Natural killer cell (primary cell): ENCODE results near the gene FTSJ3. TPM values are rescaled to one million over a fixed set of nuclear protein-coding genes. Genes with fewer than 3 reads are reported as not detected.
A peak's percentile ranks its signal among the peaks of the same experiment; 100 is the strongest.
"Not testable (repeated sequence)": the region's sequence is repeated elsewhere in the genome, so short reads cannot be mapped to it uniquely, and the experiment has no call there.

Experiments used
- ATAC-seq, 3 donors: fragments of 150-1000 bp in 2 of 3; fragments of 200-7000 bp in 1 of 3; cut with Tn5 transposase; 1 replicate in 1 of 3; 2 replicates in 2 of 3; pipeline ENCODE4 v1.10.0; 2021; ENCODE audit warnings: mild to moderate bottlenecking in 2 of 3, moderate library complexity in 2 of 3
- DNase-seq, 2 donors: peaks; one replicate each; pipeline versions ENCODE4 v3.0.0 to v3.0.0-alpha.2; 2013 to 2021; ENCODE audit warnings: mixed read lengths in 1 of 2
- H3K27ac ChIP-seq: one replicate; pipeline ENCODE4 v1.5.1; 2013; ENCODE audit warnings: mild to moderate bottlenecking, low read length
- H3K27me3 ChIP-seq: one replicate; pipeline ENCODE4 v1.6.1; 2013; ENCODE audit warnings: low read length; ENCODE audit not compliant: control insufficient read depth, insufficient read depth
- H3K36me3 ChIP-seq: one replicate; pipeline ENCODE4 v1.6.1; 2013; ENCODE audit warnings: low read length; ENCODE audit not compliant: control insufficient read depth, insufficient read depth
- H3K4me1 ChIP-seq: one replicate; pipeline ENCODE4 v1.6.1; 2013; ENCODE audit warnings: low read length; ENCODE audit not compliant: control insufficient read depth, insufficient read depth
- H3K4me3 ChIP-seq: one replicate; pipeline ENCODE4 v1.5.1; 2013; ENCODE audit warnings: low read length
- H3K9me3 ChIP-seq: one replicate; pipeline ENCODE4 v1.6.1; 2013; ENCODE audit warnings: low read length; ENCODE audit not compliant: control insufficient read depth, insufficient read depth
- H3K27ac Mint-ChIP-seq, 2 donors: one replicate each; pipeline ENCODE4 v1.8.0; 2022; ENCODE audit warnings: mild to moderate bottlenecking in 2 of 2, mixed read lengths in 2 of 2, moderate library complexity in 1 of 2
- H3K27me3 Mint-ChIP-seq, 2 donors: one replicate each; pipeline ENCODE4 v1.8.0; 2022; ENCODE audit warnings: low read depth in 2 of 2, mixed read lengths in 2 of 2
- H3K36me3 Mint-ChIP-seq: one replicate; pipeline ENCODE4 v1.8.0; 2022; ENCODE audit warnings: mixed read lengths
- H3K4me1 Mint-ChIP-seq, 2 donors: one replicate each; pipeline ENCODE4 v1.8.0; 2022; ENCODE audit warnings: mixed read lengths in 2 of 2
- H3K4me3 Mint-ChIP-seq: one replicate; pipeline ENCODE4 v1.8.0; 2022; ENCODE audit warnings: mild to moderate bottlenecking, moderate library complexity, mixed read lengths
- H3K9me3 Mint-ChIP-seq, 2 donors: one replicate each; pipeline ENCODE4 v1.8.0; 2022; ENCODE audit warnings: mixed read lengths in 2 of 2
- CTCF ChIP-seq: fragments of 200-600 bp; IDR thresholded peaks from one replicate; pipeline ENCODE4 v1.8.0; 2022; ENCODE audit warnings: antibody characterized with exemption
- WGBS: methylation state at CpG from one replicate; pipeline ENCODE4 v1.1.7; 2013; ENCODE audit warnings: missing lambda C conversion rate; ENCODE audit not compliant: insufficient coverage; 5-methylcytosine and 5-hydroxymethylcytosine counted together
- intact Hi-C: fragments of 100-400 bp; cut with micrococcal nuclease; formaldehyde crosslinking; loops from one replicate; pipeline ENCODE4 v1.14.2; 2022
- total RNA-seq, 4 donors: library from RNA; stranded (reverse); fragments of 120-200 nt in 1 of 4; gene quantifications; one replicate each; pipeline versions ENCODE4 v1.2.3 to v1.2.4, GENCODE V29; 2013 to 2022

FTSJ3 gene
- total RNA-seq = 10 to 100 TPM; 35.2 to 53.5 (median 51.6) TPM
- 34.5 TPM for total RNA-seq (2013)

- H3K4me1 Mint-ChIP-seq = peaks cover 30 to 55% of the 10 kb centered on the region in 2 donors
- intact Hi-C loops = loop anchor here (1.0 to 2.0 kb wide), 3 partner anchors 16 to 128 kb away; partner anchors contain the start of gene CCDC47
- peaks cover 66% of the 10 kb centered on the region for H3K36me3 ChIP-seq
- H3K27me3 ChIP-seq = no peaks in the 10 kb centered on the region
- under 1% methylated on average over 58 of the region's 58 CpGs for WGBS
- H3K27me3 Mint-ChIP-seq = no peaks in the 10 kb centered on the region
- H3K27ac Mint-ChIP-seq = peak within 1 kb of the TSS; percentile 96 to 99
- peaks cover 35% of the 10 kb centered on the region for H3K4me1 ChIP-seq
- peak; percentile 89 to 98 for DNase-seq
- H3K9me3 ChIP-seq = no peaks in the 10 kb centered on the region
- peak; percentile 47 for TF ChIP-seq CTCF
- ATAC-seq = peak; percentile 89 to 97 (median 93)
- peak within 1 kb of the TSS; percentile 78 for H3K4me3 ChIP-seq
- peaks cover 9% of the 10 kb centered on the region for H3K36me3 Mint-ChIP-seq
- H3K27ac ChIP-seq = peak within 1 kb of the TSS; percentile 91
- H3K9me3 Mint-ChIP-seq = no peaks in the 10 kb centered on the region
- H3K4me3 Mint-ChIP-seq = peak within 1 kb of the TSS; percentile 99
Measured at GRCh38 chr17:63827002-63827800, at the start of gene FTSJ3, which contains the start of gene PSMC5. Gene FTSJ3, minus strand, starts transcription at chr17:63827663. Its CDS starts 761 bp downstream, at chr17:63826902. Gene PSMC5, plus strand, starts transcription at chr17:63827431. Its CDS starts 60 bp downstream, at chr17:63827491.

GRCh38 chr17:63874693-63875092 is 47.2 kb upstream of the FTSJ3 start:
- H3K27me3 ChIP-seq, H3K4me1 Mint-ChIP-seq, H3K36me3 Mint-ChIP-seq, H3K27ac ChIP-seq, DNase-seq, H3K4me3 Mint-ChIP-seq, H3K4me1 ChIP-seq, H3K27ac Mint-ChIP-seq, H3K36me3 ChIP-seq, intact Hi-C loops, H3K4me3 ChIP-seq, H3K9me3 Mint-ChIP-seq, H3K9me3 ChIP-seq, H3K27me3 Mint-ChIP-seq, ATAC-seq: not testable (repeated sequence)
- WGBS = 95% methylated on average over 2 of the region's 6 CpGs

GRCh38 chr17:63874061-63874626 is 46.7 kb upstream of the FTSJ3 start:
- H3K4me3 ChIP-seq, ATAC-seq, intact Hi-C loops, H3K27ac Mint-ChIP-seq, H3K27me3 Mint-ChIP-seq, H3K4me3 Mint-ChIP-seq, H3K9me3 ChIP-seq, H3K36me3 ChIP-seq, H3K27ac ChIP-seq, H3K36me3 Mint-ChIP-seq, H3K9me3 Mint-ChIP-seq, DNase-seq, H3K4me1 ChIP-seq, H3K27me3 ChIP-seq, H3K4me1 Mint-ChIP-seq: not testable (repeated sequence)
- WGBS = 68% methylated on average over 4 of the region's 8 CpGs

GRCh38 chr17:63873577-63873976 is 46.1 kb upstream of the FTSJ3 start, which contains the start of gene CSH2:
Gene CSH2, minus strand, starts transcription at chr17:63873677. Its CDS starts 63 bp downstream, at chr17:63873614.
- H3K4me1 ChIP-seq, H3K27me3 Mint-ChIP-seq, H3K27ac ChIP-seq, ATAC-seq, H3K27me3 ChIP-seq, H3K9me3 ChIP-seq, H3K4me1 Mint-ChIP-seq, H3K4me3 Mint-ChIP-seq, H3K27ac Mint-ChIP-seq, H3K4me3 ChIP-seq, H3K36me3 Mint-ChIP-seq, intact Hi-C loops, H3K9me3 Mint-ChIP-seq, H3K36me3 ChIP-seq, DNase-seq: not testable (repeated sequence)
- WGBS = no CpG with 5 or more reads among the region's 7 CpGs

GRCh38 chr17:63871646-63872365 is 44.3 kb upstream of the FTSJ3 start:
- H3K9me3 ChIP-seq, H3K9me3 Mint-ChIP-seq, H3K4me3 ChIP-seq, H3K27ac ChIP-seq, H3K4me3 Mint-ChIP-seq, H3K4me1 ChIP-seq, DNase-seq, H3K36me3 Mint-ChIP-seq, H3K36me3 ChIP-seq, H3K4me1 Mint-ChIP-seq, intact Hi-C loops, H3K27ac Mint-ChIP-seq, H3K27me3 ChIP-seq, H3K27me3 Mint-ChIP-seq, ATAC-seq: not testable (repeated sequence)
- 98% methylated on average over 6 of the region's 15 CpGs for WGBS

GRCh38 chr17:63870292-63870665 is 42.8 kb upstream of the FTSJ3 start:
- H3K4me1 Mint-ChIP-seq = not testable (repeated sequence)

More at GRCh38 chr17:63870292-63870665, 42.8 kb upstream of the FTSJ3 start:
- H3K27ac Mint-ChIP-seq, H3K4me3 ChIP-seq, ATAC-seq, H3K36me3 Mint-ChIP-seq, intact Hi-C loops, H3K4me3 Mint-ChIP-seq, H3K9me3 Mint-ChIP-seq, H3K4me1 ChIP-seq, H3K27me3 ChIP-seq, H3K27ac ChIP-seq, H3K9me3 ChIP-seq, H3K27me3 Mint-ChIP-seq, H3K36me3 ChIP-seq, DNase-seq: not testable (repeated sequence)
- no CpG with 5 or more reads among the region's 4 CpGs for WGBS
